HG03280 (cell line): Measurements from ENCODE around the gene NHLRC3.
A peak's percentile ranks its signal among the peaks of the same experiment; 100 is the strongest.
"Not testable (repeated sequence)": the region's sequence is repeated elsewhere in the genome, so short reads cannot be mapped to it uniquely, and the experiment has no call there.

Source experiments
- ATAC-seq: cut with Tn5 transposase; IDR thresholded peaks from one replicate; pipeline ENCODE4 v1.9.1; 2021; ENCODE audit warnings: mild to moderate bottlenecking, moderate library complexity; ENCODE audit not compliant: unreplicated experiment

The NHLRC3 gene

GRCh38 chr13:39037880-39038568, at the start of gene NHLRC3, which contains the start of gene PROSER1:
TSS of gene NHLRC3 (plus strand) at chr13:39038456. CDS start at chr13:39038640, 184 bp downstream.
TSS of gene PROSER1 (minus strand) at chr13:39038089. CDS start at chr13:39037242, 847 bp downstream.
- peak; percentile 61 for ATAC-seq

GRCh38 chr13:38990693-38991092, 47.6 kb upstream of the NHLRC3 start, which contains the start of gene STOML3:
TSS of gene STOML3 (minus strand) at chr13:38990831. CDS start at chr13:38990721, 110 bp downstream.
- no peak for ATAC-seq

GRCh38 chr13:38993381-38993780, 44.9 kb upstream of the NHLRC3 start:
- ATAC-seq = no peak

GRCh38 chr13:38998739-38999138, 39.5 kb upstream of the NHLRC3 start:
- ATAC-seq = no peak

- ATAC-seq = not testable (repeated sequence)
These were observed 31.7 kb upstream of the NHLRC3 start for GRCh38 chr13:39006371-39007111.

- ATAC-seq = no peak
These were observed 25.6 kb upstream of the NHLRC3 start for GRCh38 chr13:39012608-39013007.

GRCh38 chr13:39013462-39013861, 24.8 kb upstream of the NHLRC3 start:
- ATAC-seq = no peak

- ATAC-seq = peak; percentile 68
These were observed 22.2 kb upstream of the NHLRC3 start for GRCh38 chr13:39016087-39016486.

- peak; percentile 86 for ATAC-seq
These were observed 21.5 kb upstream of the NHLRC3 start for GRCh38 chr13:39016787-39017186.

- no peak for ATAC-seq
These were observed 17.3 kb upstream of the NHLRC3 start for GRCh38 chr13:39020853-39021462.

- ATAC-seq = no peak
These were observed 14.9 kb upstream of the NHLRC3 start for GRCh38 chr13:39023316-39023715.

GRCh38 chr13:39023761-39024160, 14.5 kb upstream of the NHLRC3 start:
- no peak for ATAC-seq

- no peak for ATAC-seq
These were observed 12.8 kb upstream of the NHLRC3 start for GRCh38 chr13:39025433-39025839.

GRCh38 chr13:39032150-39032549, 6.1 kb upstream of the NHLRC3 start:
- ATAC-seq = no peak

GRCh38 chr13:39034085-39034484, 4.2 kb upstream of the NHLRC3 start:
- no peak for ATAC-seq

GRCh38 chr13:39035204-39035603, 3.1 kb upstream of the NHLRC3 start:
- no peak for ATAC-seq

GRCh38 chr13:39035799-39036198, 2.5 kb upstream of the NHLRC3 start:
- ATAC-seq = no peak

GRCh38 chr13:39036212-39036611, 2.0 kb upstream of the NHLRC3 start:
- ATAC-seq = peak; percentile 22

- peak; percentile 37 for ATAC-seq
These were observed 811 bp upstream of the NHLRC3 start for GRCh38 chr13:39037410-39037879.

- ATAC-seq = peak; percentile 33
These were observed 344 bp downstream of the NHLRC3 start for GRCh38 chr13:39038569-39039030.

- no peak for ATAC-seq
These were observed 785 bp downstream of the NHLRC3 start for GRCh38 chr13:39039041-39039440.
